Superior temporal gyrus (tissue), 1 donor: Measurements from ENCODE around the gene CLDN16.

ENCODE experiments used
- DNase-seq: peaks from one replicate; pipeline ENCODE4 v3.0.0-alpha.2; 2016; ENCODE audit errors: extremely low spot score

Gene CLDN16

GRCh38 chr3:190387578-190388213, at the start of gene CLDN16:
CLDN16 (plus strand) TSS chr3:190388163; CDS start chr3:190388330, 167 bp downstream.
- no peak for DNase-seq

GRCh38 chr3:190338717-190339116, 49.2 kb upstream of the CLDN16 start:
- no peak for DNase-seq

GRCh38 chr3:190339130-190339529, 48.8 kb upstream of the CLDN16 start:
- DNase-seq: no peak

GRCh38 chr3:190340071-190340470, 47.9 kb upstream of the CLDN16 start:
- no peak for DNase-seq

GRCh38 chr3:190345027-190345821, 42.7 kb upstream of the CLDN16 start:
- DNase-seq: no peak

- DNase-seq: no peak
Observed at GRCh38 chr3:190345878-190346277, 42.1 kb upstream of the CLDN16 start.

GRCh38 chr3:190346541-190346940, 41.4 kb upstream of the CLDN16 start:
- no peak for DNase-seq

GRCh38 chr3:190352861-190353457, 35.0 kb upstream of the CLDN16 start:
- DNase-seq: no peak

- DNase-seq: no peak
Observed at GRCh38 chr3:190356246-190356645, 31.7 kb upstream of the CLDN16 start.

GRCh38 chr3:190357468-190357867, 30.5 kb upstream of the CLDN16 start:
- no peak for DNase-seq

- DNase-seq: no peak
Observed at GRCh38 chr3:190359813-190360212, 28.1 kb upstream of the CLDN16 start.

- no peak for DNase-seq
Observed at GRCh38 chr3:190360228-190360627, 27.7 kb upstream of the CLDN16 start.

- DNase-seq: no peak
Observed at GRCh38 chr3:190361791-190362190, 26.2 kb upstream of the CLDN16 start.

- no peak for DNase-seq
Observed at GRCh38 chr3:190362258-190362657, 25.7 kb upstream of the CLDN16 start.

- no peak for DNase-seq
Observed at GRCh38 chr3:190366133-190366532, 21.8 kb upstream of the CLDN16 start.

- no peak for DNase-seq
Observed at GRCh38 chr3:190368881-190369280, 19.1 kb upstream of the CLDN16 start.

GRCh38 chr3:190369668-190370295, 18.2 kb upstream of the CLDN16 start:
- DNase-seq: no peak

- no peak for DNase-seq
Observed at GRCh38 chr3:190370369-190370768, 17.6 kb upstream of the CLDN16 start.

- no peak for DNase-seq
Observed at GRCh38 chr3:190371152-190371551, 16.8 kb upstream of the CLDN16 start.

GRCh38 chr3:190375246-190375645, 12.7 kb upstream of the CLDN16 start:
- no peak for DNase-seq

- DNase-seq: no peak
Observed at GRCh38 chr3:190375671-190376070, 12.3 kb upstream of the CLDN16 start.

GRCh38 chr3:190378240-190378891, 9.6 kb upstream of the CLDN16 start:
- no peak for DNase-seq
